NK-92 (cell line): Measurements from ENCODE around the gene DENND1A.
"Not testable (repeated sequence)": the region's sequence is repeated elsewhere in the genome, so short reads cannot be mapped to it uniquely, and the experiment has no call there.

Experiments used
- DNase-seq: peaks from one replicate; lab custom pipeline; 2025; ENCODE audit not compliant: unreplicated experiment; lab: John Stamatoyannopoulos, UW

The DENND1A gene

GRCh38 chr9:123739902-123740301 lies 190.0 kb downstream of the DENND1A start:
- no peak for DNase-seq

GRCh38 chr9:123739387-123739786 lies 190.5 kb downstream of the DENND1A start:
- no peak for DNase-seq

- DNase-seq, result no peak
Measured at GRCh38 chr9:123738648-123739047, 191.3 kb downstream of the DENND1A start.

GRCh38 chr9:123735376-123735775 lies 194.6 kb downstream of the DENND1A start:
- no peak for DNase-seq

- not testable (repeated sequence) for DNase-seq
Measured at GRCh38 chr9:123728571-123728970, 201.4 kb downstream of the DENND1A start.

- DNase-seq, result no peak
Measured at GRCh38 chr9:123727332-123727731, 202.6 kb downstream of the DENND1A start.

- no peak for DNase-seq
Measured at GRCh38 chr9:123725389-123725788, 204.5 kb downstream of the DENND1A start.

GRCh38 chr9:123724211-123724796 lies 205.6 kb downstream of the DENND1A start:
- DNase-seq, result no peak

- no peak for DNase-seq
Measured at GRCh38 chr9:123723135-123723875, 206.6 kb downstream of the DENND1A start.

- DNase-seq, result no peak
Measured at GRCh38 chr9:123722378-123722777, 207.5 kb downstream of the DENND1A start.

- DNase-seq, result no peak
Measured at GRCh38 chr9:123718188-123718587, 211.7 kb downstream of the DENND1A start.

- no peak for DNase-seq
Measured at GRCh38 chr9:123717581-123718175, 212.2 kb downstream of the DENND1A start.

GRCh38 chr9:123716339-123716945 lies 213.5 kb downstream of the DENND1A start:
- DNase-seq, result no peak

GRCh38 chr9:123715258-123715657 lies 214.7 kb downstream of the DENND1A start:
- no peak for DNase-seq

- no peak for DNase-seq
Measured at GRCh38 chr9:123713282-123713681, 216.6 kb downstream of the DENND1A start.

GRCh38 chr9:123712399-123712798 lies 217.5 kb downstream of the DENND1A start:
- no peak for DNase-seq

- DNase-seq, result no peak
Measured at GRCh38 chr9:123710299-123710698, 219.6 kb downstream of the DENND1A start.

- DNase-seq, result no peak
Measured at GRCh38 chr9:123702483-123702882, 227.4 kb downstream of the DENND1A start.

GRCh38 chr9:123697686-123698085 lies 232.2 kb downstream of the DENND1A start:
- no peak for DNase-seq

- DNase-seq, result no peak
Measured at GRCh38 chr9:123696476-123696875, 233.4 kb downstream of the DENND1A start.

GRCh38 chr9:123695386-123695785 lies 234.5 kb downstream of the DENND1A start:
- DNase-seq, result no peak

GRCh38 chr9:123691765-123692303 lies 238.1 kb downstream of the DENND1A start:
- no peak for DNase-seq
